ENCODE measurements around the gene CCDC18.
"Not testable (repeated sequence)": the region's sequence is repeated elsewhere in the genome, so short reads cannot be mapped to it uniquely, and the experiment has no call there.

Gene CCDC18

GRCh38 chr1:93180723-93181613 lies at the start of gene CCDC18:
Gene CCDC18, plus strand, starts transcription at chr1:93180724. Its CDS starts 2,638 bp downstream, at chr1:93183362.
- DNase-seq = no peak

- no peak for DNase-seq
Measured at GRCh38 chr1:93132638-93133037, 47.9 kb upstream of the CCDC18 start.

GRCh38 chr1:93136445-93136844 lies 44.1 kb upstream of the CCDC18 start:
- no peak for DNase-seq

GRCh38 chr1:93137604-93138292 lies 42.8 kb upstream of the CCDC18 start:
- DNase-seq = no peak

GRCh38 chr1:93140106-93140505 lies 40.4 kb upstream of the CCDC18 start:
- no peak for DNase-seq

- DNase-seq = no peak
Measured at GRCh38 chr1:93142161-93142560, 38.4 kb upstream of the CCDC18 start.

GRCh38 chr1:93143136-93143535 lies 37.4 kb upstream of the CCDC18 start:
- DNase-seq = no peak

GRCh38 chr1:93143769-93144168 lies 36.8 kb upstream of the CCDC18 start:
- DNase-seq = no peak

- DNase-seq = no peak
Measured at GRCh38 chr1:93148001-93148400, 32.5 kb upstream of the CCDC18 start.

GRCh38 chr1:93150729-93151128 lies 29.8 kb upstream of the CCDC18 start:
- DNase-seq = no peak

- no peak for DNase-seq
Measured at GRCh38 chr1:93151474-93151873, 29.1 kb upstream of the CCDC18 start.

GRCh38 chr1:93152835-93153234 lies 27.7 kb upstream of the CCDC18 start:
- DNase-seq = no peak

GRCh38 chr1:93154898-93155297 lies 25.6 kb upstream of the CCDC18 start:
- no peak for DNase-seq

GRCh38 chr1:93155335-93155734 lies 25.2 kb upstream of the CCDC18 start:
- no peak for DNase-seq

GRCh38 chr1:93159337-93159736 lies 21.2 kb upstream of the CCDC18 start:
- DNase-seq = no peak

- DNase-seq = not testable (repeated sequence)
Measured at GRCh38 chr1:93163314-93163713, 17.2 kb upstream of the CCDC18 start.

- no peak for DNase-seq
Measured at GRCh38 chr1:93164816-93165215, 15.7 kb upstream of the CCDC18 start.

GRCh38 chr1:93165895-93166294 lies 14.6 kb upstream of the CCDC18 start:
- not testable (repeated sequence) for DNase-seq

- no peak for DNase-seq
Measured at GRCh38 chr1:93167006-93167405, 13.5 kb upstream of the CCDC18 start.

- not testable (repeated sequence) for DNase-seq
Measured at GRCh38 chr1:93170141-93170678, 10.3 kb upstream of the CCDC18 start.

GRCh38 chr1:93171549-93172034 lies 8.9 kb upstream of the CCDC18 start:
- no peak for DNase-seq

GRCh38 chr1:93172778-93173177 lies 7.7 kb upstream of the CCDC18 start:
- no peak for DNase-seq

- DNase-seq = not testable (repeated sequence)
Measured at GRCh38 chr1:93174638-93175037, 5.9 kb upstream of the CCDC18 start.

GRCh38 chr1:93177991-93178390 lies 2.5 kb upstream of the CCDC18 start:
- no peak for DNase-seq

All from left hindlimb (tissue), 1 donor.